GM21360 (cell line): ENCODE results near the gene WDR91.

ENCODE experiments used
- ATAC-seq: cut with Tn5 transposase; IDR thresholded peaks from one replicate; pipeline ENCODE4 v1.9.1; 2021; ENCODE audit warnings: mild to moderate bottlenecking, moderate library complexity; ENCODE audit not compliant: unreplicated experiment

The WDR91 gene

DNA sequence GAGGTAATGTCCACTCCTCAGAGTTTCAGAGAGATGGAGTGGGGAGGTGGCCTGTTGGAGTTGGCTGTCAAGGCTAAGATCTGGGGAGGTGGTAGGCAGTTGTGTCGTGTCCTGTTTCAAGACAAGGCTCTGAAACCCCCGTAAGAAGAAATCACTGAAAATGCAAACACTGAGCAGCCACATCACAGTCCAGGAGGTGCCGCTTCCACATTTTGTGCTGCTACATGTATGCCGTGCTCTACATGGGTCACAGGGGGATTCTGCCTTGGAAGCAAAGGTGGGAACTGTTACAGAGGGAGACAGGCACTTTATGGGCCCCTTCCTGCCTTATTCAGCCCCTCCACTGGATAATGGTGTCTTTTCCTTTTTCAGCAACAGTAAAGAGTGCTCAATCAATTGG, 11.9 kb downstream of the WDR91 start:
- ATAC-seq: no peak

DNA sequence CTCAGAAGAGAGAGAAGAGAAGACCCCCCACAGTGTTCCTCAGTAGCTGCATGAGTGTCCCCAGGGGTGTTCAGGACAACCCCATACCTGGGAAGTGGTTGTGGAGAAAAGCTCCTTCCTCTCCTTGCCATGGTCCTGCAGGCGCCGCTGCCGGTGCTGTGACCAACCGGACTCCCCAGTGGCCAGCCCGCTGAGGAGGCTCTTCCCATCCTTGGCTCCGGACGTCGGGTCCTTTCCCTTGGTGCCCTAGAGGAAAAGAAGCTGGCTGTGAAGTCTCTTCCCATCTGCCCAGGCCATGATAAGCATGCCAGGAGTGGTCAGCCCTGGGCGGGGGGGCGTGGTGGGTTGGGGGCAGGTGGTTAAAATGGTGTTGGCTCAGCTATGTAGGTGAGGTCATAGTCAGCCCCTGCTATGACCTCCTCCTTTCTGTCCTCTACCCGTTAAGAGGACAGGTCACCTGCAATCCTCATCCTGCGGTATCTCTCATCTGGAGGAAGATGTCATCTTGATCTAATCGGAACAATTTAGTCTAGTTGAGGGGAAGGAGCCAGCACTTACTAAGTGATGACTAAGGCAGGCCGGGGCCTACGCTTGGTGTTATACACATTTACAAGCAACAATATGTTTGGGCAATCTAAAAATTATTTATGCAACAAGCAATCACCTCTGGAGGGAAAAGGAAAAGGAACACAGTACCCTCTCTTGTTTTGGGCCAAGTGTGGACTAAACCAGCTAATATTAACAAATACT, 13.2 kb downstream of the WDR91 start:
- ATAC-seq: no peak

DNA sequence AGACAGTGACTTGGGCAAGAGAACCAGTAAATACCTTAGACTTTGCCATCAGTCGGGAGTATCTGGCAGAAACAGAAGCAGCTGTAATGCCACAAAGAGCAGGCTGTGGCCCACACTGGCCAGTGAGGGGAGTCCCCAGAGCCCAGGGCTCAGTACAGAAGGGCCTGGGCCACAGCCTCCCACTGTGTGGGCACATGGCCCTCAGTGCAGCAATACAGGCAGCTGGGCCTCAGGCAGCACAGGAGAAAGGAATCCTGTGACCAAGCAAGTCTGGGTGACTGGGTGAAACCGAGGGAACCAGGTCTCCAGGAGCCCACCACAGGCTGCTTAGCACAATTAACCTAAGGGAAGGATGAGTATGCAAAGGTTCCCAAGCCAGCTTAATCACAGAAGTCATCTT, 14.0 kb downstream of the WDR91 start:
- ATAC-seq: no peak

DNA sequence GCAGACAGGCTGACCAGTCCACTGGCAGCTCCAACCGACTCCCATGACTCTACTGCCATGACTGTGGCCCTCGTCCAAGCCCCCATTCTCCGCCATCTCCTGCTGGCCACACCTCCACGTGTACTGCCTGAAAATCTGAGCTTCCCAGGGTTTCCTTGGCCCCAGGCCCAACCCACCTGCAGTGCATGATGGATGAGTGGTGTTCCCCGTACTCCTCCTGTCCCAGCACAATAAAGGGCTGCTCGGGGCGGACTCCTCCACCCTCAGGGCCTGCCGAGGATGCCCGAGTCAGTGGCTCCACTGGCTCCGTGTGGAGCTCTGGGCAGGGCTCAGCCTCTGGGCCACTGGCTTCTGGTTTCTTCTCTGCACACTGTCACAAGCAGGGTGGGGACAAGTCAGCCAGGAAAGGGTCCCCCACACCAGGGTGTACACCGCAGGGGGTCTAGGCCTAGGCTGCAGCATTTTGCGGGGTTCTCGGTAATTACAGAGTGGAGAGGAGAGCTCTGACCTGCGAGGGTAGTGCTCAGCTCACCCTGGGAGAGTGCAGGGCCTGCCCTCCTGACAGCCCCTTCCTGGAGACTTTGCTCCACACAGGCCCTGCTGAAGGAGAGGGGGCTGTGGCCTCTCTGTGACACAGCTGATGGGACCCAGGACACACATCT, 15.2 kb downstream of the WDR91 start:
- ATAC-seq: no peak

DNA sequence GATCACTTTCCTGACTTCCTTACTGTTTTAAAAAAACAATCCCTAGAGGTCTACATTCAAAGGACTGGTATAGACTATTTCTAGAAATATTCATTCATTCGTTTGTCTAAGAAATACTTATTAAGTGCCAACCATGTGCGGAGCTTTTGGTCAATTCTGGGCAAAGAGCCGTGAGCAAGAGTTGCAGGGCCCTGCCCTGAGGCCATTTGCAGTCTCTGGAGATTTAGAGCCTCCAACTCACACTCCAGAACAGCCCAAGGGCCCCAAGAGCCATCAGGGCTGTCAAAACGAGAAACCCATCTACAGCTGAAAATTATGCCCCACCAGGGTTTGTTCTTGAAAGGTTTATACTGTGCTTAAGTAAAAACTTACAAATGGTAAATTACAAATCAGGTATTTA, 16.2 kb downstream of the WDR91 start:
- ATAC-seq: no peak

DNA sequence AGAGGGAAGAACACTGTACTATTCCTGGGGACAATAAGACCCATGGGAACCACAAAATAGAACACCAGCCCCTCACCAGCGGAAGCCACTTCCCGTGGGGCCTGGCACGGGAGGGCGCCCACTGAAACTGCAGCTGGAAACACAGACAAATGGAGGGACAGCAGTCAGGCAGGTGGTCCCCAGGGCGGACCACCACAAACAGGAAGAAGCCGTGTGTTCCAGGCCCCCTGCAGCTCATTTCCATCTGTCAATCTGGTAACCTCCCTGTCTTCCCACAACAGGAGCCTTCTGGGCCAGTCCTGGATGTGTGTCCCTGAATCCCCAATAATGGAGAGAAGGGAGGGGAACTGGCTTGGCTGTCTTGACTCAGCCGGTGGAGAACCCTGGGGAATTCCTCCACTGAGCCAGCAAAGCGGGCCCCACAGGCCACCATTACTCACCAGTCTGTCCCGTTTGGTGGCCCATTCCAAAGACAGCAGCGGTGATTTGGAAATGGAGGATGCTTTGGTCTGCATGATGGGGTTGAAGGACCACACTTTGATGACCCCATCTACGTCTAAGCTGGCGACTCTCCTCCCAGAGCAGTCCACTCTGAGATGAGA, 16.7 kb downstream of the WDR91 start:
- ATAC-seq: no peak

DNA sequence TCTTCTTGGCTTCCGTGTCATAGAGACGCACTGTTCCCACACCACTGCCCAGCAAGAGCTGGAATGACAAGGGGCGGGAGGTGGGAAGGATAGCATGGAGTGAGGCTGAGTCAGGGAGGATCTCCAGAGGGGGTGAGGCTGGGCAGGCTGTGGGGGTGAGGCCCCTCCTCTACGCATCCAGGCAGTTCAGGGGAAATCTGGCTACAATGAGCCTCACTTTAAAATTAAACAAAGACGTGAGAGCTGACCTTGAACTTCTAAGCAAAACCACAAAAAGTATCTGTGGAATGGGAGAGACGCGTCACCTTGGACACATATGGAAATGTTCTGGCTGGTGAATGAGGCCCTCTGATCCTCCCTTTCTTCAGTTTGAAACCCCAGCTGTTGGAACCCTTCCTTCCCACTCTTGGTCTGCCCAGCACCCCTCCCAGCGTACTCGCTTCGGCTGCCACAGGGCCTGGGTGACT, 17.7 kb downstream of the WDR91 start:
- no peak for ATAC-seq

DNA sequence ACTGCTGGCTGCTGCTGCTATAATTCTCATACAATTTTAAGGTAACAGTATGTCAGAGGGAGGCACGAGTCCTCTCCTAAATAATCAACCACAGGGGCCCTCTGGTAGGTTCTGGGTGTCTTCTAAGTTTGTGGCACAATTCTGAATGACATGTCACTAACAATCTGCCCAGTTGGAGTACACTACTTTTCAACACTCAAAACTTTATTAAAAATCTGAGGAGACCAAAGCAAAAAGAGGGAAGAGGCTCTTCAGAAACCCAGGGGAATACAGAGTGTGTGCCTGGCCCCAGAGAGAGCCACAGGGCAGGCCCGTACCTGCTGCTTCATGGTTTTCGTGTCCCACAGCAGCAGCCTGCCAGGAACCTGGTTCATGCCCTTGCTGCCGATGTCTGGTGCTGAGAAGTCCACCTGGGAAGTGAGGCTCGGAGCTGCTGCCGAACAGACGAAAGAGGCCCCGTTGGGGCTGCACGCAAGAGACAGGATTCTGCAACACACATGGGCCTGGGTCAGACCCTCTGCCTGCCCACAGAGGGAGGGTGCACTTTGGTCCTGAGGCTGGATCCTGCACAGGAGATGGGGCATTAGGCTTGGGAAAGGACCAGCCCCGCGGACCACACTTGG, 18.3 kb downstream of the WDR91 start:
- ATAC-seq: no peak

DNA sequence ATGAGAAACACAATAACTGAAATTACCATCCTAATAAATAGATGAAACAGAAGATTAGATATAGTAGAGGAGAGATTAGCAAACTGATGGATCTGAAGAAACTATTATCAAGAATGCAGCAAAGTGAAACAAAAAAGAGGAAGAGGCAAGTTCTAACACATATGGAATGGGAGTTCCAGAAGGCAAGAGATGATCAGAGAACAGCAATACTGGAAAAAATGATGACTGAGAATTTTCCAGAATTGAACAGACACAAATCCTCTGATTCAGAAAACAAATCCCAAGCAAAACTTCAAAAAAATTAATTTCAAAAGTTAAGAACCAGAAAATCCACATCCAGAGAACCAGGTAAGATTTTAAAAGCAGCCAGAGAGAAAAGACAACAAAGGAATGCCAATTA, 20.6 kb downstream of the WDR91 start:
- ATAC-seq: no peak

DNA sequence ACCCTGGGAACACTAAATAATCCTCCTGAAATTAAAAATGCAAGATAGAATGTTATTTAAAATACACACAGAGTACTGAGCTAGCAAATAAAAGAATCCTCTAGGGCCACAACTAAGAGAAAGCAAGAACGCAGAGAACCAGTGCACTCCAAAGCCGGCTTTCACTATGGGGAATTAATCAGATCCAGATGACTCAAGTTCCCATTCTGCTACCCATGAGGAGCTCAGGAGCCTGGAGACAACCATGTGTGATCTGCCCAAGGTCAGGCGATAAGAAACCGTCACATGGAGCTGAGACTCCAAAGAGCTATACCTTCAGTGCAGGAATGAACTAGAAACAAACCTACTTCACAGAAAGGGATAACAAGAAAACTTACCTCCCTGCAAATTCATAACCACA, 21.4 kb downstream of the WDR91 start:
- ATAC-seq: no peak

DNA sequence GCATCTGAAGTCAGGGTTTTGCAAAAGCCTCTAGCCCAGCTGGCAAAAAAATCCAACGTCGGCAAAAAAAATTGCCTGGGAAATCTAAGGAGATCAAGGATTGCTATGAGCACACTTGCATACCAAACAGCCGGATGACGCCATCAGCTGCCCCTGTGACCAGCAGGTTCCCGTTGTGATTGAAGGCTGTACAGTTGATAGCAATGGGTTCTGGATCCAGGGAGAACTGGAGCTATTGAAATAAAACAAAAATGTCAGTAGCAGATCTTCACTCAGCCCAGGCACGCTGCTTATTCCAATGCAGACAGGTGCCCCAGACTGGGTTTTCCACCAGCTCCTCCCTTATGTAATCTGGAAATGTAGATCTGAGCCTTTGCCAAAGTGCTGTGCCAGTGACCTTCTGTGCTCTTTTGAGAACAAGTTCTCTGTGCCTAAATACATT, 22.1 kb downstream of the WDR91 start:
- ATAC-seq: no peak

DNA sequence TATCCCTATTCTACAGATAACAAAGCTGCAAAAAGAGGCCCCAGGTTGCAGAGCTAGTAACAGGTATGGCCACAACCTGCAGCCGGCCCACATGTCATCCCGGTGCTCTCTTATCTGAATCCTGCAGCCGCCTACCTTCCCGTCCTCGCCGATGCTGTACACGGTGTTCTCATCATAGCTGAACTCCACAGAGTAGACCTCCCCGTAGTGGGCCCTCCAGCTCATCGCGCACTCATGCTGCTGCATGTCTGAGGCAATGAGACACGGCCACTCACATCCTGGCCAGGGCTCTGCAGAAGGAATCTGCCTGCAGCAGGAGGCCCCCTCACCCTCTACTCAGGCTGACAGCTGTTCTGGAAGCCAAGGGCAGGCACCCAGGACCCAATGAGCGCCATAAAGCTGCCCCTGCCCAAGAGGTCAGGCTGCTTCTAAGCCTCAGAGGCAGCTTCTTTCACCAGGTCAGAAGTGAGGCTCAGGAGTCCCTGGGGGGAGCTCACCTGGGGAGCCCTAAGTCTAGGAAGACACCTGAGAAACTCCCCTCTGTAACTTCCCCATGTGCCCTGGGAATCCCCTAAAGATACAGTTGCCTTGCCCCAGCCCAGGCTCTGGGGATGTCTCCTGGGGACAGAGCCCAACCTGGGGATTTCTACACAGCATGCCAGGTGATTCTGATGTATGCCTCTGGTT, 22.9 kb downstream of the WDR91 start:
- ATAC-seq: peak; percentile 46

DNA sequence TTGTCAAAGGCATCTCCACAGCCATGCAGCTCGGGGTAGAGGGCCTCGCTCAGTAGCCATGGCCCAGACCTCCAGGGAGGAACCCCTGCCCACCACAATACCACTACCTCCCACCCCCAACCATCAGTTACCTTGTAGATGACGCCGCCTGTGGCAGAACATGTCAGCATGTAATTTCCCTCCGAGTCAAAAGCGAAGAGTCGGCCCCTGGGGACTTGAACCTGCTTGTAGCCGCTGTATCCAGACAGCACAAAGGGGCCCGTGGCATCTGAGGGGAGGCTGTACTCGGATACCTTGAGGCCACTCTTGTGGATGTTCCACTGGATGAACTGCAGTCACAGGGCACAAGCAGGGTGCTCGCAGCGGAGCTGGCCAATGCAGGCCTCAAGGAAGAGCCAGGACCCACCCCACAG, 24.5 kb downstream of the WDR91 start:
- peak; percentile 67 for ATAC-seq

DNA sequence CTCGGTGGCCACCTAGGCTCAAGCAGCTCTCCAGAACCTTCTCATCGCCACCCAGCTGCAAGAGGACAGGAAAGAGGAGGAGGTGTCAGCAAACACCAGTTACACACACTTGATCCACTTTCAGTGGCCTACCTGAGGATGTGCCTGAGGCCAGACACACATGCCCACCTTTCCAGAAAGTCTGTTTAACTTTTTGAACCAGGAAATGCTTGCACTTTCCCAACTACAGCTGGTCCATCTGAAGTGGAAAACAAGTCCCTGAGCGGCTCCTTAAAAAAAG, 25.1 kb downstream of the WDR91 start:
- ATAC-seq: no peak

DNA sequence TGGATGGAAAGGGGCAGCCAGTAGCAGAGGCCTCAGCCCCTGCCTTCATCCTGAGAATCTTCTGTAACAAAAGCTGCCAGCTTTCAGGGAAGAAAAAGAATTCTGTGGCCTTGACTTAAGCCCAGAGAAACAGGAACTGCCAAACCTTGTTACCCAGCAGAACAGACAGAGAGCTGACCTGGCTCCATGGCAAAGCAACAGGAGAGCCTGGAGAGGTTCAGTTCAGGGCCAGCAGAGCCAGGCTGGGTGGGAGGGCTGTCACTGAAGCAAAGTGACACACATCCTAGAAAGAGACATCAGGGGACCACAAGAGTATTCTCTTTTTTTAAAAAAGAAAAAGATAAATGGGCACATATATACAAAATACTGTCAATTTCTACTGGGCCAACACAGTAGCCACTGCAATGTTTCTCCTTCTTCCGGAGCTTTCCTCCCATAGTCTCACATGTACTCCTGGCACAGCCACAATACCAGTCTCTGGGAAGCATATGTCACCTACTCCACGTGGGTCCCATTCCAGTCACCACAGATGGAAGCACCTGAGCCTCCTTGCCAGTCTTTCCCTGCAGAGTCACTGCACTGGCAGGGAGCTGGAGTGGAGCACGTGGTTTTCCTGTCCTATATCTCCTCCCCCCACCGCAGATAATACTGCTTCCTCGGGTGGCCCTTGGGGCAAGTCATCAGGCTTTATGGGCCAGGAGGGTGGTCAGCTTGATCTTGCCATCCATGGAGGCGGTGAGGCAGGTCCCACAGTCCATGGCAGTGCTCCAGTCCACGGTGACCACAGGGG, 25.7 kb downstream of the WDR91 start:
- no peak for ATAC-seq

DNA sequence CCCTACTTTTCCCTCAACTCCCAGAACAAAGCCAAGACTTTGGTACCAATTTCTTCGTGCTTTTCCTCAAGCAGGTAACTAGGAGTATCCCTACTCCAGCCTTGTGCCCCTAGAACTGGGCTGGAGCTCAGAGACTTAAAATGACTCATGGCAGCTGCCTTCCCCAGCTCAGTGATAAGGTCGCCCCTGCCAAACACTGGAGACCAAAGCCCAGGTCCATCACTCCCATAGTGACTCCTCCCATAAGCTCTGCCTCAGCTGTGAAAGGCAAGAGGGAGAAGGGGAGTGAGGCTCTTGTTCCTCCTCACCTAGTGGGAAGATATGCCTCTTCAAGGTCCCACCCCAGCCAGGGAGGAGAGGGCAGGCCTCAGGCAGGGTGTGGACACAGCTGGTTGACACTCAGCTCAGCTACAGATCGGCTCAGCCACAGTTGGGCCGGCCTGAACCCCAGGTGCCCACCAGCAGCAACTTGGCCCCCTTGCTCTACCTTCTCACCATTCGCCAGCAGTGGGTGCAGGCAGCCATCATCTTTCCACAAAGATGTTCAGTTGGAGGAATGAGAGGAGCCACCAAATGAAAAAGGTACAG, 27.0 kb downstream of the WDR91 start:
- ATAC-seq: no peak

DNA sequence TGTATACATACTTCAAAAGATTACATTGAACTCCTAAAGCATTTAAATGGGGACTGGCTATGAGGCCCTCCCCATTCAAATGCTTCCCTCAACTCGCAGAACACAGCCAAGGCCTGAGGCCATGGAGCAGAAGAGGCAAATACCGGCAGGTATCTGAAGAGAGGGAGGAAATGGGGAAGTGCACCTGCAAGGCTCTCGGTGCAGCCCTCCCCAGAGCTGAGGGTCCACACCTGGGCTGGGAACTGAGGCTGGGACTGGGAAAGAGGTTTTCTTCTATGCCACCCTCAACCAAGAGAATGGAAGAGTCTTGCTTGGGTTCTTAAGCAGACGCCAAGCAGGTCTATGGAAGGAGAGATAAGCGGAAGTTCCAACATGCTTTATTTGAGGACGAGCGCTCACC, 27.8 kb downstream of the WDR91 start:
- ATAC-seq: no peak

DNA sequence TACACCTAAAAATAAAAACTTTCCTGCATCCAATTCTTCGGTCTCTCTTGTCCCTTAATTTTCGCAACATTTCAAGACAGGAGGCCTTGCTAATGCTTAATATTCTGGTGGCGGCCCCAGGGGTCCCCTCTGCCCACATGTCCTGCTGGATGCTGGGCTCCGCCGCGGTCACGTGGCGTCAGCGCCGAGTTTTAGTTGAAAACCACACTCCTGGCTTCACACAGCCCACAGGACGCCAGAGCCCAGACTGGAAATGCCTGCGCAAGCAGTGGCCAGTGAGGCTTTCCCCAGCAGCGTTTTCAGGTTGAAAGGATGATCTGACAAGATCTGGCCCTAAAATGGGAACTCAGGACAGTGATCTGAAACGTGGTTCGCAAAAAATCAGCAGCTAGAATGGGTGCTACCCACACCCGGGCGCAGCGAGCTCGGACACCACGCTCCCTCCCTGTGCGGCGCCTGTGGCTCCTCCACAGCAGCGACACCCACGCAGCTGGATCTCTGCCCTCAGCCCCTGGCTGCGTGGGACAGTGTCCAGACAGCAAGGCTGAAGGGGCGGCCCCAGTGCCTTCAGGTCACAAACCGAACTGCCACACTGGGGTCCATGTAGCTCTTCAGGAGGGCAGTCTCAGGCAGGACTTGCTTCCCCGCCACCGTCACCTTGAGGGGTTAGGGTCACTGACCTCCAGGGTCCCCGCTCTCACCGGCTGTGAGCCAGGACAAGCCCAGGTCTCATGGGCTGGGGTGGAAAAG, 29.2 kb downstream of the WDR91 start:
- ATAC-seq: no peak

DNA sequence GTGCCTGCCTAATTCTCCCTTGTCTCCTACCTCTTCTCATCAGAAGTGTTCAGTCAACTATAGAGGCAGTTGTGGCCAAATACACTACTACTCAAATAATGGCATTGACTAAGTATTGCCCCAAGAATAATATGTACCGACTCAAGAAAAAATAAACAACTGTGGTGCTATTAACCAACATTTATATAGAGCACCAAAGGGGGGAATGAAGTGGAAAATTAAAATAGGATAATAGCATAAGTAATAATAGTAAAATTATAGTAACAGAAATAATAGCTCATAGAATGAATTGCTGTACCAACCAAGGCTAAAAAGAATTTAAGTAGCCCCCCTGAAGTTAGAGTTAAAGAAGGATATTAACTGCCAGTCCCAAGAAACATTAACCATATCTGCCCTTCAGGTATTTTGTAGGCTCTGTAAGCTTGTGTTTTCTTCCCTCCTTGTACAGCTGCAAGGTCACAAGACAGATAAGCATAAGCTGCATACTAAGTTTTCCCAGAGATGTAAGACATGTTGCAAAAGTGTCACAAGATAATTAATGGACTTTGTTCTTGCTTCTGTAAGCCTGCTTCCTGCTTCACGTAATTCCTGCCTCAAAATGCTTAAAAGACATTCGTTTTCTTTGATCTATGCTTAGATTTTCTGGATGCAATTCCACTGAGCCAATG, 29.9 kb downstream of the WDR91 start:
- ATAC-seq: no peak
